Mucosa of descending colon (tissue), 3 donors: ENCODE measurements around the gene OAF. TPM values are rescaled to one million over a fixed set of nuclear protein-coding genes. Genes with fewer than 3 reads are reported as not detected.

Experiments used
- ATAC-seq: fragments of 200-7000 bp; cut with Tn5 transposase; one replicate; pipeline ENCODE4 v1.9.1; 2020; ENCODE audit warnings: mild to moderate bottlenecking, moderate library complexity
- DNase-seq, 3 donors: peaks; one replicate each; pipeline ENCODE4 v3.0.0-alpha.2; 2020
- H3K36me3 ChIP-seq: fragments of 200-600 bp; one replicate; pipeline ENCODE4 v1.8.0; 2021; ENCODE audit warnings: low read depth, mild to moderate bottlenecking
- H3K4me1 ChIP-seq: fragments of 200-600 bp; one replicate; pipeline ENCODE4 v1.8.0; 2021; ENCODE audit warnings: low read depth, mild to moderate bottlenecking
- H3K4me3 ChIP-seq: fragments of 200-600 bp; one replicate; pipeline ENCODE4 v1.8.0; 2021; ENCODE audit warnings: mild to moderate bottlenecking
- H3K9me3 ChIP-seq: fragments of 200-600 bp; one replicate; pipeline ENCODE4 v1.8.0; 2021; ENCODE audit warnings: mild to moderate bottlenecking
- intact Hi-C, 2 donors: fragments of 100-400 bp; cut with DNase I in 1 of 2; cut with micrococcal nuclease in 1 of 2; formaldehyde crosslinking; loops; one replicate each; pipeline versions ENCODE4 v1.11.0 to v1.11.1; 2022; cut with DNase I, micrococcal nuclease
- total RNA-seq, 3 donors: library from RNA; stranded (reverse); fragmentation: NEBNext Ultra II Directional in 2 of 3; extraction: Animal tissue kit (Norgen Biotek cat#: 25700) in 2 of 3; gene quantifications; one replicate each; pipeline versions ENCODE4 v1.2.1 to v1.2.4, GENCODE V29; 2021 to 2023
- TF ChIP-seq, protein P1 (sequence below): fragments of 200-600 bp; IDR thresholded peaks from one replicate; pipeline ENCODE4 v1.8.0; 2022; ENCODE audit warnings: antibody characterized with exemption, mild to moderate bottlenecking
- donor health status: DM: no; HTN: no; CAD: no; lungs with moderate emphysema.
- donor health status: DM: no; HTN: no; CAD: no.
- donor health status: DM: no; HTN: yes; CAD: no.

OAF gene
- total RNA-seq, 3 donors from 2014 or later, result 96.4 to 217 (median 133) TPM

DNA sequence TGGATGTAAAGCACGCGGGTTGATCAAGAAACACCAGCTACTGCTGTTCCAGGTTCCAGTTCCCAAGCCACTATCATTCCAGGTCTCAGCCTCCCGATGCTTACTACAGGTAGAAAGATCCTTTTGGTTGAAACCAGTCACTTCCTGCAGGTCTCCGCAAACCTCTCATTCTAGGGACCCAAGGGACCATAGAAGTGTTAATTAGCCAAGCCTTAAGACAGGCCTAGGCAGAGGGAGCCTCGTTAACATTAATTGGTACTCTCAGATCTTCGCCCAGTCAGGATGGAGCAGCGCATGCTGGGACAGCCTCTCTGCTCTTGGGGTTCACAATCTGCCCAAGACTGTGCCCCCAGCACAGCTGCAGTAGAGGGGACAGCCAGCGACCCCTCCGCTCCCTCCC is 11.2 kb upstream of the OAF start:
- Histone ChIP-seq H3K4me1 (peaks cover 39% of the 10 kb centered on the region), H3K36me3 (no peaks in the 10 kb centered on the region), H3K9me3 (no peaks in the 10 kb centered on the region), H3K4me3 (no peak overlapping the region)
- TF ChIP-seq, protein P1, sequence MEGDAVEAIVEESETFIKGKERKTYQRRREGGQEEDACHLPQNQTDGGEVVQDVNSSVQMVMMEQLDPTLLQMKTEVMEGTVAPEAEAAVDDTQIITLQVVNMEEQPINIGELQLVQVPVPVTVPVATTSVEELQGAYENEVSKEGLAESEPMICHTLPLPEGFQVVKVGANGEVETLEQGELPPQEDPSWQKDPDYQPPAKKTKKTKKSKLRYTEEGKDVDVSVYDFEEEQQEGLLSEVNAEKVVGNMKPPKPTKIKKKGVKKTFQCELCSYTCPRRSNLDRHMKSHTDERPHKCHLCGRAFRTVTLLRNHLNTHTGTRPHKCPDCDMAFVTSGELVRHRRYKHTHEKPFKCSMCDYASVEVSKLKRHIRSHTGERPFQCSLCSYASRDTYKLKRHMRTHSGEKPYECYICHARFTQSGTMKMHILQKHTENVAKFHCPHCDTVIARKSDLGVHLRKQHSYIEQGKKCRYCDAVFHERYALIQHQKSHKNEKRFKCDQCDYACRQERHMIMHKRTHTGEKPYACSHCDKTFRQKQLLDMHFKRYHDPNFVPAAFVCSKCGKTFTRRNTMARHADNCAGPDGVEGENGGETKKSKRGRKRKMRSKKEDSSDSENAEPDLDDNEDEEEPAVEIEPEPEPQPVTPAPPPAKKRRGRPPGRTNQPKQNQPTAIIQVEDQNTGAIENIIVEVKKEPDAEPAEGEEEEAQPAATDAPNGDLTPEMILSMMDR, result no peak
- DNase-seq, result no peak
- intact Hi-C loops, result no loop called here
- no peak for ATAC-seq

DNA sequence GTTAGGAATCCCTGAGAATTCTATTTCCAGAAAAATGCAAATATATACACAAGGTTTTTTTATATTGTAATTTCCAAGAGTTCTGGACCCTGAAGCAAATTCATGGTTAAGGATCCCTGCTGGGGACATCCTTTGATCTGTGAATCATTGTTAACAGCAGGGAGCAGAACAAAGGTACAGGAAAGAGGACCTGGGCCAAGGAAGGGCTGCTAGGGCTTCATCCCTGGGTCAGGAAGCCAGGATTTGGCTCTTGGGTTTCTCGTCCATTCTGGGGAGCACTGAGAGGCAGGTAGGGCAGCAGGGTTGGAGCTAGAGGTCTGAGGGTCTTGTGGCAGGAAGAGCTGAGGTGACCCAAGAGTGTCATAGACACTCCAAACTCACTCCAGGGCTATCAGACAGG is 10.2 kb upstream of the OAF start:
- TF ChIP-seq, protein P1, result no peak
- intact Hi-C loops, result no loop called here
- Histone ChIP-seq H3K4me3 (no peak overlapping the region), H3K36me3 (no peaks in the 10 kb centered on the region), H3K9me3 (no peaks in the 10 kb centered on the region), H3K4me1 (peaks cover 30% of the 10 kb centered on the region)
- DNase-seq (no peak), ATAC-seq (no peak)

DNA sequence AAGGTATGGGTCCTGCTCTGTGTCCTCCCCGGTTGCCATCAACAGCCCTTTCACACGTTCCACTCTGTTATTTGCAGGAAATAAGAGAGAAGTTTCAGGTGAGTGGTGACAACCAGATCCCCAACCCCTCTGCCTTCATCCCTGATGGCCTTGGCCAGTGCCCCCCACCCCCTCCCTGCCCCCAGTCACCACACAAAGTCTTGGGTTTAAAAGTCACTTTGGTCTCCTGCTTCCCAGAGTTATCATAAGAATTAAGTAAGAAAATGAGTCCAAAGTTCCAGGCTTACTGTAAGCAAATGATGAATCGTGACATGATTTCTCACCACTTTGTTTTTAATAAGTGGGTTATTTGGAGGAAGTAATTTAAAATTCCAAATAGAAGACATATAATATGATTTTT is 9.2 kb upstream of the OAF start:
- ATAC-seq, result no peak
- H3K36me3 ChIP-seq, result no peaks in the 10 kb centered on the region
- peaks cover 21% of the 10 kb centered on the region for H3K4me1 ChIP-seq
- no peak for DNase-seq
- TF ChIP-seq, protein P1, result no peak
- no peaks in the 10 kb centered on the region for H3K9me3 ChIP-seq
- intact Hi-C loops, result no loop called here
- H3K4me3 ChIP-seq, result no peak overlapping the region

DNA sequence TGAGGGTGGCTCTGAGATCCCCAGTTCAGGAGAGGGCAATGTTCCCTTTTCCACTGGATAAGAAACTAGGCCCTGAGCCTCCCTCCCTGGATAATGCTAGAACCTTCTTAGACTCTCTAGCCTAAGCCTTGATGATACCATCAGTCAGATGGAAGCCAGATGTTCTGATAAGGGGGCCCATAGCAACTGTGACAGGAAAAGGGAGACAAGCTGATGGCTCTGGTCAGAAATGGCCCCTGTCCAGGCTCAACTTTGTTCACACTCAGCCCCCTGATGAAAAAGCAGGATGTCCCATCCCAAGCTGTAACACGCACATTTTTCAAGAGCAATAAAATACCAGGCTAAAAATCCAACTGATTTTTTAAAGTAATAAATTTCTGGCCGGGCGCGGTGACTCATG is 7.2 kb upstream of the OAF start:
- TF ChIP-seq, protein P1, result no peak
- Histone ChIP-seq H3K4me3 (no peak overlapping the region), H3K9me3 (no peaks in the 10 kb centered on the region), H3K36me3 (no peaks in the 10 kb centered on the region), H3K4me1 (peaks cover 15% of the 10 kb centered on the region)
- ATAC-seq, result no peak
- DNase-seq, result no peak
- intact Hi-C loops, result no loop called here

DNA sequence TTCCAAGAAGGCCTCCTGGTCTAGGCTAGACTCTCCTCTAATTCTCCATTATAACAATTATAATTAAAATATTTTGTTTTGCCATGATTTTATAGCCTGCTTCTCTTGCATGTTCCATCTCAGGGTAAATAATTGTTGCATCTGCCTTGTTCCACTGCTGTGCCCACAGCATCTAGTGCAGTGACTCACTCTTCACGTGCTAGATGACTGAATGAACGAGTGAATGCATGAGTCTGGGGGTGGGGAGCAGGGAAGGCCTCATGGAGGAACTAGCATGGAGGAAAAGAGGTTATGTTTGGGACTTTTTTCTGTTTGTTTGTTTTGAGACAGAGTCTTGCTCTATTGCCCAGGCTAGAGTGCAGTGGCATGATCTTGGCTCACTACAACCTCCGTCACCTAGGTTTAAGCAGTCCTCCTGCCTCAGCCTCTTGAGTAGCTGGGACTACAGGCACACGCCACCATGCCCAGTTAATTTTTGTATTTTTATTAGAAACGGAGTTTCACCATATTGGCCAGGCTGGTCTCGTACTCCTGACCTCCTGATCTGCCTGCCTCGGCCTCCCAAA is 5.2 kb upstream of the OAF start:
- ATAC-seq (no peak), DNase-seq (no peak)
- TF ChIP-seq, protein P1, result no peak
- Histone ChIP-seq H3K36me3 (no peaks in the 10 kb centered on the region), H3K9me3 (no peaks in the 10 kb centered on the region), H3K4me1 (peaks cover 20% of the 10 kb centered on the region), H3K4me3 (no peak overlapping the region)
- intact Hi-C loops, result no loop called here

DNA sequence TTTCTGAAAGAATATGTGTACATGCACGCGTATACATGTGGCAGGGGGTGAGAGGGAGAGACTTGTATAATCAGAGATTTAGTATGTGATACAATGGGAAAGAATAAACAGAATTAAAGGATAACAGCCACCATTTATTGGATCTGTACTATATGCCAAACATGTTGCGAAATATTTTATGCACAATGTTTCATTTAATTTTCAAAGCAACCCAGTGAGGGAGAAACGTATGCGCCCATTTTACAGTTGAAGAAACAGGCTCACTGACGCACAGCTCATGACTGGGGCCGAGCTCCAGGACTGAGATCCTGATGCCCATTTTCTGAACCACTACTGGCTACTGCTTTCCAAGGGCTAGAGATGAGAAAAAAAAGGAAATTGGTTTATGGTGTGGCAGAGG is 3.3 kb upstream of the OAF start:
- no peak overlapping the region for H3K4me3 ChIP-seq
- TF ChIP-seq, protein P1, result no peak
- H3K4me1 ChIP-seq, result peaks cover 20% of the 10 kb centered on the region
- no peak for DNase-seq
- ATAC-seq, result no peak
- H3K9me3 ChIP-seq, result no peaks in the 10 kb centered on the region
- intact Hi-C loops, result no loop called here
- H3K36me3 ChIP-seq, result no peaks in the 10 kb centered on the region
